Suprapubic skin (tissue), 4 donors: ENCODE measurements around the gene HSPG2. TPM values are rescaled to one million over a fixed set of nuclear protein-coding genes. Genes with fewer than 3 reads are reported as not detected.
A peak's percentile ranks its signal among the peaks of the same experiment; 100 is the strongest.
"Not testable (repeated sequence)": the region's sequence is repeated elsewhere in the genome, so short reads cannot be mapped to it uniquely, and the experiment has no call there.

Experiments
- DNase-seq, 2 donors: peaks; one replicate each; pipeline ENCODE4 v3.0.0-alpha.2; 2019; ENCODE audit warnings: low spot score in 2 of 2
- H3K27ac ChIP-seq: fragments of 200-600 bp; sonication (generic); one replicate; pipeline ENCODE4 v1.5.1; 2019
- H3K27me3 ChIP-seq: fragments of 200-600 bp; sonication (generic); one replicate; pipeline ENCODE4 v1.5.1; 2019
- H3K36me3 ChIP-seq: fragments of 200-600 bp; sonication (generic); one replicate; pipeline ENCODE4 v1.5.1; 2019
- H3K4me1 ChIP-seq: fragments of 200-600 bp; sonication (generic); one replicate; pipeline ENCODE4 v1.5.1; 2019
- H3K4me3 ChIP-seq: fragments of 200-600 bp; sonication (generic); one replicate; pipeline ENCODE4 v1.5.1; 2019; ENCODE audit warnings: mild to moderate bottlenecking
- H3K9me3 ChIP-seq: fragments of 200-600 bp; sonication (generic); one replicate; pipeline ENCODE4 v1.5.1; 2019
- EP300 ChIP-seq: sonication (generic); formaldehyde crosslinking; IDR thresholded peaks from one replicate; pipeline ENCODE4 v1.6.1; 2017; ENCODE audit warnings: antibody characterized with exemption
- POLR2A ChIP-seq, 2 donors: fragments of 450-650 bp; IDR thresholded peaks; one replicate each; pipeline ENCODE4 v1.6.1; 2017; ENCODE audit warnings: antibody characterized with exemption in 2 of 2, mild to moderate bottlenecking in 2 of 2, moderate library complexity in 2 of 2
- POLR2AphosphoS5 ChIP-seq, 3 donors: sonication (generic); formaldehyde crosslinking; IDR thresholded peaks; one replicate each; pipeline ENCODE4 v1.6.1; 2017; ENCODE audit warnings: antibody characterized with exemption in 3 of 3
- WGBS: methylation state at CpG from one replicate; pipeline ENCODE4 v1.1.5; 2018; 5-methylcytosine and 5-hydroxymethylcytosine counted together
- total RNA-seq, 4 donors: library from RNA; depleted of rRNA; stranded (reverse); fragments of >200 nt; gene quantifications; one replicate each; pipeline ENCODE4 v1.1.0, GENCODE V29; 2016
- TF ChIP-seq, protein P1 (sequence below), 2 donors: fragments of 200-600 bp in 1 of 2; fragments of 450-650 bp in 1 of 2; sonication (generic) in 1 of 2; IDR thresholded peaks; one replicate each; pipeline ENCODE4 v1.5.1; 2016 to 2019; ENCODE audit warnings: antibody characterized with exemption in 2 of 2, mild to moderate bottlenecking in 1 of 2, moderate library complexity in 1 of 2

The HSPG2 gene
- total RNA-seq, 4 donors from 2014 or later: 97.5 to 164 (median 131) TPM

DNA sequence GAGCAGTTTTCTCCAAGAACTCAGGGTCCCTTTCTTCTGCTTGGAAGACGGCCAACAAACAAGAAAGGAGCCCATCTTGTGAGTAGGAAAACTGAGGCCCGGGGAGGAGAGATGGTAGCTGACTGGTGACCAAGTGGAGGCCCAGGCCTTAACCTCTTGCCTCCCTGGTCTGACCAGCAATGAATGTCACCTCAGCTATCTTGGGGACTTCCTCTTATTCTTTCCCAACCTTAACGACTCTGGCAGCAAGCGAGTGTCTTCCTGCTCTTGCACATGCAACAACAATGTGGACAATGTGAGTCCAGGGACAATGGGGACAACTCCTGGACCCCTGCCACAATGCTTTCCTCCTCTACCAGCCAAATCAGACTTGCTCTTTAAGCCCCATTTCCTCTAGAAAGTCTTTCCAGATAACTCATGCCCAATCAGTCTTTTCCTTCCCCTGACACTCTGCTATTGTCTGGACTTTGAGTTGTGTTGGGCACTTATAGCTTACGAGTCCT lies 12.6 kb downstream of the HSPG2 start:
- Histone ChIP-seq H3K27me3 (no peaks in the 10 kb centered on the region), H3K36me3 (no peaks in the 10 kb centered on the region), H3K27ac (peak overlapping the region; percentile 90), H3K4me1 (peaks cover 68% of the 10 kb centered on the region), H3K9me3 (no peaks in the 10 kb centered on the region), H3K4me3 (no peak overlapping the region)
- 66% methylated on average over 5 of the region's 5 CpGs for WGBS
- TF ChIP-seq POLR2AphosphoS5 (IDR thresholded peaks at IDR 0.05) (peak in 2 of 3 donors; percentile 87 to 88), EP300 (no peak), POLR2A (IDR thresholded peaks at IDR 0.05) (no peak)
- TF ChIP-seq, protein P1, sequence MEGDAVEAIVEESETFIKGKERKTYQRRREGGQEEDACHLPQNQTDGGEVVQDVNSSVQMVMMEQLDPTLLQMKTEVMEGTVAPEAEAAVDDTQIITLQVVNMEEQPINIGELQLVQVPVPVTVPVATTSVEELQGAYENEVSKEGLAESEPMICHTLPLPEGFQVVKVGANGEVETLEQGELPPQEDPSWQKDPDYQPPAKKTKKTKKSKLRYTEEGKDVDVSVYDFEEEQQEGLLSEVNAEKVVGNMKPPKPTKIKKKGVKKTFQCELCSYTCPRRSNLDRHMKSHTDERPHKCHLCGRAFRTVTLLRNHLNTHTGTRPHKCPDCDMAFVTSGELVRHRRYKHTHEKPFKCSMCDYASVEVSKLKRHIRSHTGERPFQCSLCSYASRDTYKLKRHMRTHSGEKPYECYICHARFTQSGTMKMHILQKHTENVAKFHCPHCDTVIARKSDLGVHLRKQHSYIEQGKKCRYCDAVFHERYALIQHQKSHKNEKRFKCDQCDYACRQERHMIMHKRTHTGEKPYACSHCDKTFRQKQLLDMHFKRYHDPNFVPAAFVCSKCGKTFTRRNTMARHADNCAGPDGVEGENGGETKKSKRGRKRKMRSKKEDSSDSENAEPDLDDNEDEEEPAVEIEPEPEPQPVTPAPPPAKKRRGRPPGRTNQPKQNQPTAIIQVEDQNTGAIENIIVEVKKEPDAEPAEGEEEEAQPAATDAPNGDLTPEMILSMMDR (IDR thresholded peaks at IDR 0.05): no peak
- DNase-seq: no peak

DNA sequence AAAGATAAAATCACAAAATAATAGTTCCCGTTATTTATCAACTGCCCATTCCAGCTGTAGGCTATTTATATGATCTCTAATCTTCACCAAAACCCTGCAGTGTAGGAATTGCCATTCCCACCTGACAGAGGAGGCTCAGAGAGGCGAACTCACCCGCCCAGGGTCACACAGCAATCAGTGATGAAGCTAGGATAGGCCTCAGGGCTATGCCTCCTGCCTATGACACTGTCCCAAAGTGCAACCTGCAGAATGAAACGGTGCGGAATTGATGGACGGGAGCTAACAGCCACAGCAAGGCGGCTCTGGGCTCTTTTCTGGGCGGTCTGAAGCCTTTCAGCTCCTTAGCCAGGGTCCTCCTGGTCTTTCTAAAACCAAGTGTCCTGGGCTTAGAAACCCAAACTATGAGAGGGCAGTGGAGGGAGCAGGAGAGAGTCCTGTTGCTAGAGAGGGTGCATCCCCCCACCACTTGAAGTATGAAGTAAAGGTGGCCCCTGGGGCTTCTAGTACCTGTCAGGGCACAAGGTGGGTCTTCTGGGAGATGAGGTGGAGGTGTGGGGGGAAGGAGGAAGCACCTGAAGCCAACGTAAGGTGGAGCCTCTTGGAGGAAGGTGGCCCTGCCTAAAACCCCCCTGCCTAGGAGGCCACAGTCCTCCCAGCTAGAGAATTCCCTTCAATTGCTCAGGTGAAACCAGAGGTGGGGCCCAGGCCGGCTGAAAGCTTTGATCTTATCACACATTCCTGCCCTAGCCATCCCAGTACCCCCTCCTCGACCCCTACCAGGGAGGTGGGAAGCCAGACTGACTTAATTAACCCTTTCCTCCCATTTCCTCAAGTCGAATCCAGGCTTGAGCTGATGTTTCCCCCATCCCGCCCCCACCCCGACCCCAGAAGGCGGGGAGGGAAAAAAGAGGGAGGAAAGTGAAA lies 14.8 kb downstream of the HSPG2 start:
- Histone ChIP-seq H3K36me3 (no peaks in the 10 kb centered on the region), H3K9me3 (no peaks in the 10 kb centered on the region), H3K4me3 (no peak overlapping the region), H3K27me3 (no peaks in the 10 kb centered on the region), H3K27ac (peak overlapping the region; percentile 71), H3K4me1 (peaks cover 60% of the 10 kb centered on the region)
- DNase-seq: no peak
- WGBS: 67% methylated on average over 15 of the region's 15 CpGs
- no peak for TF ChIP-seq POLR2A (IDR thresholded peaks at IDR 0.05)
- TF ChIP-seq POLR2AphosphoS5 (IDR thresholded peaks at IDR 0.05): no peak
- TF ChIP-seq EP300: no peak
- TF ChIP-seq, protein P1 (IDR thresholded peaks at IDR 0.05): no peak

DNA sequence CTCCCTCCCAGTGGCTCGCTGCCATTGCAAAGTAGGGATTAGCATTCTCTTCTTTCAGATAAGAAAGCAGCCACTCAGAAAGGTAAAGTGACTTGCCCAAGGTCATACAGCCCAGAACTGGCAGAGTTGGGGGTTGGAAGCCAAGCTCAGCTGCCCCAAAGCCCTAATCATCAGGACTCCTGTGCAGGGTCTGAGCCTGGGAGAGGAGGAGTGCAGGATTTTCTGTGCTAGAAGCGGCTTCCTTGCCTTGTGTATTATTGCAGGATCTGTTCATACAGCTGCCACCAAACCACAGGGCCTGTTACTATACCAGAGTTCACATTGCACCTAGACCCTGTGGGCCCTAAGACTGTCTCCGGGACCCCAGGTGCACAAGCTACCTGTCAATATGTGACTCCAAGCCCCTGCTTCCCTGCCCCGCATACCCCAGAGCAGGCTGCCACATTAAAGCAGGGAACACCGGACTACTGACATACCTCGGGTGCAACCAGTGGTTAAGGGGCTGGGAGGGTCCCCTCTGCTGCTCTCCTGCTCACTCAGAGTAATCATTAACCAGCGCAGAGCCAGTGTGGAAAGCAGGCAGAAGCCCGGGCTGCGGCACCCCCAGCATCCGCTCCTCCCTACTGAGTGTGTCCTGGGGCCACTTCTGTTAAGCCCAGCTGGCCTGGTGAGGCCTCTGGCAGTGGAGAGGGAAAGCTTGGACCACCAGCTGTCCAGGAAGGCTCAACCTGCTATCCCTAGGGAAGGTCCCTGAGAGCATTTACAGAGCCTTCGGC lies 15.8 kb downstream of the HSPG2 start:
- TF ChIP-seq, protein P1 (IDR thresholded peaks at IDR 0.05): no peak
- no peak for TF ChIP-seq EP300
- TF ChIP-seq POLR2AphosphoS5 (IDR thresholded peaks at IDR 0.05): no peak
- no peak for TF ChIP-seq POLR2A (IDR thresholded peaks at IDR 0.05)
- H3K9me3 ChIP-seq: no peaks in the 10 kb centered on the region
- no peak overlapping the region for H3K4me3 ChIP-seq
- H3K4me1 ChIP-seq: peaks cover 52% of the 10 kb centered on the region
- no peaks in the 10 kb centered on the region for H3K27me3 ChIP-seq
- peak overlapping the region; percentile 59 for H3K27ac ChIP-seq
- no peak for DNase-seq
- no peaks in the 10 kb centered on the region for H3K36me3 ChIP-seq
- 85% methylated on average over 4 of the region's 11 CpGs for WGBS

DNA sequence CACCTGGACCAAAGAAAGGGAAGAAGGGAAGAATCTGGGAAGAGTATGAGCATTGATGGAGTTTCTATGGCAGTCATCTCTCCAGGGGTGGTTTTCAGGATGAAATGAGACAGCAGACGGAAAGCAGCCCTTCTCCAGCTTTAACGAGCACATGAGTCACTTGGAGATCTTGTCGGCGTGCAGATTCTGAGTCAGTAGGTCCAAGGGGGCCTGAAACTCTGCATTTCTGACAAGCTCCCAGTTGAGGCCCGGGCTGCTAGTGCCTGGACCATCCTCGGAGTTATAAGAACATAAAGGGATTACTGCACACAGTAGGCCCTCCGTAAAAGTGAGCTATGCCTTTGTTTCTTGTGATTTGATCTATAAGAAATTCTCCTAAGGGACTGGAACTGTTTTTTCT lies 17.6 kb downstream of the HSPG2 start:
- Histone ChIP-seq H3K27me3 (no peaks in the 10 kb centered on the region), H3K4me1 (peaks cover 51% of the 10 kb centered on the region), H3K36me3 (no peaks in the 10 kb centered on the region), H3K4me3 (no peak overlapping the region), H3K27ac (peak overlapping the region; percentile 59), H3K9me3 (no peaks in the 10 kb centered on the region)
- no peak for DNase-seq
- WGBS: 53% methylated on average over 7 of the region's 7 CpGs
- TF ChIP-seq POLR2AphosphoS5 (IDR thresholded peaks at IDR 0.05) (no peak), EP300 (no peak), POLR2A (IDR thresholded peaks at IDR 0.05) (no peak)
- TF ChIP-seq, protein P1 (IDR thresholded peaks at IDR 0.05): no peak

DNA sequence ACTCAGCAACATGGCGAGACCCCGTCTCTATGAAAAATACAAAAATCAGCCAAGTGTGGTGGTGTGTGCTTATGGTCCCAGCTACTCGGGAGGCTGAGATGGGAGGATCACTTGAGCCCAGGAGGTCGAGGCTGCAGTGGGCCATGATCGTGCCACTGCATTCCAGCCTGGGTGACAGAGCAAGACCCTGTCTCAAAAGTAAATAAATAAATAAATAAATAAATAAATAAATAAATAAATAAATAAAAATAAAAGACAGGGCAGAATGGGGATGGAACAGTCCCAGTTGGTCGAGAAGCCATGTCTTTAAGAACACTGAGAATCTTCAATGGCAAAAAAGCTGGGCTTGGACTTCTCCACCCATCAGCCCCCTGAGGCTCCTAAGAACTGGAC lies 19.9 kb downstream of the HSPG2 start:
- WGBS: 80% methylated on average over 6 of the region's 6 CpGs
- H3K27me3 ChIP-seq, H3K9me3 ChIP-seq, H3K27ac ChIP-seq, H3K36me3 ChIP-seq, H3K4me3 ChIP-seq, DNase-seq: not testable (repeated sequence)
- peaks cover 62% of the 10 kb centered on the region for H3K4me1 ChIP-seq
